GM12878 (cell line): ENCODE results near the gene ISG20L2. TPM values are rescaled to one million over a fixed set of nuclear protein-coding genes. Genes with fewer than 3 reads are reported as not detected.
A peak's percentile ranks its signal among the peaks of the same experiment; 100 is the strongest.

Experiments used
- ATAC-seq: fragments of 200-7000 bp; cut with Tn5 transposase; 3 replicates; pipeline ENCODE4 v1.9.1; 2020; ENCODE audit warnings: mild to moderate bottlenecking, moderate library complexity
- BruUV-seq: library from RNA; stranded (reverse); fragments of 400-500 nt; replicated peaks from 2 replicates; lab custom pipeline; 2021; lab: Mats Ljungman, UMichigan
- CTCF ChIA-PET: fragments of 300-600 bp; sonication (Branson Sonifier 250); formaldehyde crosslinking; extraction: SDS; loops from one replicate; lab custom pipeline; 2021; ENCODE audit warnings: inconsistent platforms; lab: Yijun Ruan, JAX
- POLR2A ChIA-PET: fragments of 350-600 bp; formaldehyde crosslinking; extraction: SDS; loops from one replicate; lab custom pipeline; 2021; ENCODE audit warnings: inconsistent platforms; lab: Charles Lee
- RAD21 ChIA-PET: fragments of 300-600 bp; sonication (Branson Sonifier 250); formaldehyde crosslinking; loops from one replicate; lab custom pipeline; 2023; ENCODE audit warnings: antibody characterized with exemption; ENCODE audit not compliant: unreplicated experiment; lab: Charles Lee
- SMC1A ChIA-PET: fragments of 300-600 bp; sonication (Branson Sonifier 250); formaldehyde crosslinking; loops from one replicate; lab custom pipeline; 2023; ENCODE audit not compliant: unreplicated experiment, uncharacterized antibody; lab: Charles Lee
- DNase-seq: peaks from one replicate; pipeline ENCODE4 v3.0.0-alpha.2; 2011; ENCODE audit warnings: low read depth, low spot score
- FAIRE-seq: peaks from 3 replicates; lab custom pipeline; 2011; peaks lifted over from hg19 to GRCh38; lab: Jason Lieb, UNC
- H2AFZ ChIP-seq: 2 replicates; pipeline ENCODE4 v1.6.0; 2011; ENCODE audit warnings: low read depth, low read length, control low read depth; ENCODE audit not compliant: control insufficient read depth
- H3K27ac ChIP-seq: 2 replicates; pipeline ENCODE4 v1.5.1; 2011; ENCODE audit warnings: control low read depth; ENCODE audit not compliant: control insufficient read depth, insufficient read depth
- H3K27me3 ChIP-seq, 2 experiments: replicated peaks in 1 of 2; 2 replicates each; pipeline versions ENCODE4 v1.6.0 to v1.6.1; 2011; ENCODE audit warnings: low read length in 1 of 2; ENCODE audit not compliant: control insufficient read depth in 2 of 2, insufficient read depth in 2 of 2
- H3K36me3 ChIP-seq, 2 experiments: 2 replicates each; pipeline ENCODE4 v1.5.1; 2011; ENCODE audit warnings: low read length in 1 of 2; ENCODE audit not compliant: control insufficient read depth in 2 of 2, insufficient read depth in 2 of 2
- H3K4me1 ChIP-seq: 2 replicates; pipeline ENCODE4 v1.6.1; 2011; ENCODE audit warnings: mild to moderate bottlenecking, low read length, moderate library complexity, mixed read lengths; ENCODE audit not compliant: control insufficient read depth, insufficient read depth
- H3K4me2 ChIP-seq: 2 replicates; pipeline ENCODE4 v1.6.0; 2011; ENCODE audit warnings: control low read depth; ENCODE audit not compliant: control insufficient read depth, insufficient read depth
- H3K4me3 ChIP-seq: fragments of 200-600 bp; sonication (generic); 2 replicates; pipeline ENCODE4 v1.5.1; 2016
- H3K79me2 ChIP-seq: 2 replicates; pipeline ENCODE4 v1.6.0; 2011; ENCODE audit warnings: low read length; ENCODE audit not compliant: control insufficient read depth, insufficient read depth
- H3K9ac ChIP-seq: 2 replicates; pipeline ENCODE4 v1.8.0; 2011; ENCODE audit warnings: low read length, control low read depth, mixed read lengths; ENCODE audit not compliant: control insufficient read depth, insufficient read depth
- H3K9me3 ChIP-seq: replicated peaks from 3 replicates; pipeline ENCODE4 v1.5.1; 2011; ENCODE audit warnings: mild to moderate bottlenecking, low read length; ENCODE audit not compliant: control insufficient read depth, insufficient read depth
- H4K20me1 ChIP-seq: 2 replicates; pipeline ENCODE4 v1.6.0; 2011; ENCODE audit not compliant: control insufficient read depth, insufficient read depth
- CBFB ChIP-seq: IDR thresholded peaks from 2 replicates; pipeline ENCODE4 v1.6.1; 2016; ENCODE audit warnings: antibody characterized with exemption, low read depth
- CREM ChIP-seq: IDR thresholded peaks from 2 replicates; pipeline ENCODE4 v1.6.1; 2014; ENCODE audit warnings: antibody characterized with exemption, low read depth
- ELK1 ChIP-seq: IDR thresholded peaks from 2 replicates; pipeline ENCODE4 v1.6.1; 2012; ENCODE audit warnings: low read depth, low read length, improper control_type of control experiment
- GABPA ChIP-seq: IDR thresholded peaks from 2 replicates; pipeline ENCODE4 v1.6.1; 2014; ENCODE audit warnings: antibody characterized with exemption, low read depth, mild to moderate bottlenecking, inconsistent platforms
- NR2C1 ChIP-seq: fragments of 450-650 bp; IDR thresholded peaks from 2 replicates; pipeline ENCODE4 v1.6.1; 2017; ENCODE audit warnings: antibody characterized with exemption, mild to moderate bottlenecking, moderate library complexity
- NR2F1 ChIP-seq: fragments of 450-650 bp; conservative IDR thresholded peaks from 2 replicates; pipeline ENCODE4 v1.6.1; 2017; ENCODE audit warnings: mild to moderate bottlenecking
- POLR2AphosphoS5 ChIP-seq: IDR thresholded peaks from 2 replicates; pipeline ENCODE4 v1.6.1; 2011; ENCODE audit warnings: mild to moderate bottlenecking, low read length, inconsistent platforms
- PRDM15 ChIP-seq: fragments of 450-650 bp; formaldehyde crosslinking; IDR thresholded peaks from 2 replicates; pipeline ENCODE4 v1.4.0; 2020; ENCODE audit warnings: mild to moderate bottlenecking, moderate library complexity
- SPI1 ChIP-seq: IDR thresholded peaks from 2 replicates; pipeline ENCODE4 v1.6.1; 2011; ENCODE audit warnings: low read depth, mild to moderate bottlenecking, low read length, moderate library complexity, borderline replicate concordance; ENCODE audit not compliant: insufficient read depth
- SUZ12 ChIP-seq: fragments of 200-600 bp; sonication (generic); IDR thresholded peaks from one replicate; pipeline ENCODE4 v1.6.1; 2018; ENCODE audit warnings: antibody characterized with exemption, mild to moderate bottlenecking; ENCODE audit not compliant: unreplicated experiment
- YY1 ChIP-seq: IDR thresholded peaks from 2 replicates; pipeline ENCODE4 v1.6.1; 2011; ENCODE audit warnings: low read depth, mild to moderate bottlenecking, low read length
- ZNF274 ChIP-seq: IDR thresholded peaks from one replicate; pipeline ENCODE4 v1.8.0; 2011; ENCODE audit not compliant: insufficient read length, insufficient read depth
- ZSCAN29 ChIP-seq: fragments of 450-650 bp; IDR thresholded peaks from 2 replicates; pipeline ENCODE4 v1.6.1; 2017; ENCODE audit warnings: mild to moderate bottlenecking, moderate library complexity
- WGBS: methylation state at CpG from one replicate; pipeline ENCODE4 v1.1.6; 2016; ENCODE audit warnings: low lambda C conversion rate; ENCODE audit not compliant: insufficient replicate concordance, insufficient coverage; ENCODE audit errors: missing lambda C conversion rate; 5-methylcytosine and 5-hydroxymethylcytosine counted together
- in situ Hi-C: fragments of 300-500 bp; cut with MboI; formaldehyde crosslinking; loops from 9 replicates; pipeline ENCODE4 v1.14.3; 2018; ENCODE audit warnings: mixed read lengths
- intact Hi-C: fragments of 100-400 bp; cut with micrococcal nuclease; formaldehyde crosslinking; loops from one replicate; pipeline ENCODE4 v1.14.2; 2022; ENCODE audit not compliant: unreplicated experiment
- polyA plus RNA-seq, 11 experiments: library from polyadenylated mRNA; depleted of rRNA in 4 of 11; unstranded in 6 of 11; stranded (reverse) in 5 of 11; fragments of >200 nt; fragmentation: Nextera tagmentation in 4 of 11; fragmentation: Illumina TruSeq in 1 of 11; extraction: Ambion mirVana in 4 of 11; extraction: Trizol in 1 of 11; gene quantifications; 1 replicate in 1 of 11; 2 replicates in 10 of 11; pipeline versions ENCODE4 v1.2.1 to v1.2.3, GENCODE V29; 2011 to 2016; ENCODE audit warnings: inconsistent platforms in 2 of 11, missing spikeins in 2 of 11, low read depth in 1 of 11
- total RNA-seq, 4 experiments: library from RNA; depleted of rRNA in 3 of 4; stranded (reverse); fragments of >200 nt in 3 of 4; fragmentation: Illumina TruSeq in 1 of 4; extraction: Trizol in 1 of 4; gene quantifications; 2 replicates each; pipeline versions ENCODE4 v1.2.1 to v1.2.3, GENCODE V29; 2013 to 2021
- TF ChIP-seq, protein P1 (sequence below): fragments of 450-650 bp; IDR thresholded peaks from 2 replicates; pipeline ENCODE4 v1.6.1; 2017; ENCODE audit warnings: mild to moderate bottlenecking, moderate library complexity

Gene ISG20L2
- total and polyA plus RNA-seq, 10 of the 15 experiments (the other 5 are each of a cell fraction or from before 2014, with no cell fraction given) = 16.4 to 111 (median 48.0) TPM

GRCh38 chr1:156721535-156721934 lies 7.0 kb downstream of the ISG20L2 start (continued):
- TF ChIP-seq, protein P1, sequence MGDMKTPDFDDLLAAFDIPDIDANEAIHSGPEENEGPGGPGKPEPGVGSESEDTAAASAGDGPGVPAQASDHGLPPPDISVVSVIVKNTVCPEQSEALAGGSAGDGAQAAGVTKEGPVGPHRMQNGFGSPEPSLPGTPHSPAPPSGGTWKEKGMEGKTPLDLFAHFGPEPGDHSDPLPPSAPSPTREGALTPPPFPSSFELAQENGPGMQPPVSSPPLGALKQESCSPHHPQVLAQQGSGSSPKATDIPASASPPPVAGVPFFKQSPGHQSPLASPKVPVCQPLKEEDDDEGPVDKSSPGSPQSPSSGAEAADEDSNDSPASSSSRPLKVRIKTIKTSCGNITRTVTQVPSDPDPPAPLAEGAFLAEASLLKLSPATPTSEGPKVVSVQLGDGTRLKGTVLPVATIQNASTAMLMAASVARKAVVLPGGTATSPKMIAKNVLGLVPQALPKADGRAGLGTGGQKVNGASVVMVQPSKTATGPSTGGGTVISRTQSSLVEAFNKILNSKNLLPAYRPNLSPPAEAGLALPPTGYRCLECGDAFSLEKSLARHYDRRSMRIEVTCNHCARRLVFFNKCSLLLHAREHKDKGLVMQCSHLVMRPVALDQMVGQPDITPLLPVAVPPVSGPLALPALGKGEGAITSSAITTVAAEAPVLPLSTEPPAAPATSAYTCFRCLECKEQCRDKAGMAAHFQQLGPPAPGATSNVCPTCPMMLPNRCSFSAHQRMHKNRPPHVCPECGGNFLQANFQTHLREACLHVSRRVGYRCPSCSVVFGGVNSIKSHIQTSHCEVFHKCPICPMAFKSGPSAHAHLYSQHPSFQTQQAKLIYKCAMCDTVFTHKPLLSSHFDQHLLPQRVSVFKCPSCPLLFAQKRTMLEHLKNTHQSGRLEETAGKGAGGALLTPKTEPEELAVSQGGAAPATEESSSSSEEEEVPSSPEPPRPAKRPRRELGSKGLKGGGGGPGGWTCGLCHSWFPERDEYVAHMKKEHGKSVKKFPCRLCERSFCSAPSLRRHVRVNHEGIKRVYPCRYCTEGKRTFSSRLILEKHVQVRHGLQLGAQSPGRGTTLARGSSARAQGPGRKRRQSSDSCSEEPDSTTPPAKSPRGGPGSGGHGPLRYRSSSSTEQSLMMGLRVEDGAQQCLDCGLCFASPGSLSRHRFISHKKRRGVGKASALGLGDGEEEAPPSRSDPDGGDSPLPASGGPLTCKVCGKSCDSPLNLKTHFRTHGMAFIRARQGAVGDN = peak; percentile 23; the same call in 1 of the 2 replicates

DNA sequence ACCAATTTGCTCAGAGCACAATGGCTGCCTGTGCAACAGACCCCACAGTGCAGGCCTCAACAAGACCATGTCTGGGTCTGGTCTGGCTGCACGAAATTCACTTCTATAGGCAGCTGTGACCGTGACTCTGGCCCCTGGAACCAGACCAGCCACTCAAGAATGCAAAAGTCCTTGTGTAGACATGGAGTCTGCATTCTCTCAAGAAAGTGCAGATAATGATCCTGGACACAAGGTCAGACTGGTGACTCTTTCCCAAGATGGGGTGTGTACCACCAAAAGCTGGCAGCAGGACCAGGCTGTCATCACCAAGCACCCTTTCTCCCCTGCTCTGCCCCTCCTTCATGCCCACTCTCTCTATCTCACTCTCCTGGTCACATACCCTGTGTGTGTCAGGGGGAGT lies 7.4 kb downstream of the ISG20L2 start:
- intact Hi-C loops = loop anchor here (10.0 kb wide), 2 partner anchors 56 to 96 kb away; no protein-coding TSS in a partner anchor
- Histone ChIP-seq H3K4me3 (no peak overlapping the region), H4K20me1 (peaks cover 7% of the 10 kb centered on the region), H3K79me2 (peaks cover 47% of the 10 kb centered on the region), H3K36me3 (peaks cover 16 to 39% of the 10 kb centered on the region in 2 experiments), H2AFZ (no peak overlapping the region), H3K9ac (peak overlapping the region; percentile 15; the same call in 1 of the 2 replicates), H3K9me3 (no peaks in the 10 kb centered on the region), H3K27me3 (no peaks in the 10 kb centered on the region), H3K4me2 (no peak overlapping the region), H3K4me1 (peaks cover 16% of the 10 kb centered on the region), H3K27ac (peak overlapping the region; percentile 72)
- ATAC-seq = peak; percentile 9
- in situ Hi-C loops = no loop called here
- no peak for FAIRE-seq
- ChIA-PET POLR2A (interaction anchor here (0.6 to 0.9 kb wide), 2 partner anchors 7 to 26 kb away, joined by 3 to 4 read pairs; no protein-coding TSS in a partner anchor), RAD21 (interaction anchor here (0.5 to 1.7 kb wide), 11 partner anchors 14 to 319 kb away, joined by 3 to 16 read pairs (median 4); partner anchors contain the start of gene MRPL24), CTCF (interaction anchor here (0.9 to 11.2 kb wide), 13 partner anchors 8 to 169 kb away, joined by 3 to 433 read pairs (median 6); partner anchors contain the start of genes CRABP2, NAXE and NTRK1), SMC1A (interaction anchor here (0.6 to 10.0 kb wide), 8 partner anchors 9 to 139 kb away, joined by 3 to 168 read pairs (median 4); partner anchors contain the start of gene NTRK1)
- no TSS peak for BruUV-seq
- WGBS = 100% methylated on average over 2 of the region's 2 CpGs
- DNase-seq = no peak
- TF ChIP-seq SPI1 (no peak), PRDM15 (no peak), CREM (no peak), NR2F1 (no peak), SUZ12 (no peak), POLR2AphosphoS5 (no peak), ZNF274 (no peak), NR2C1 (no peak), YY1 (no peak), ZSCAN29 (no peak), CBFB (no peak), ELK1 (no peak), GABPA (no peak)
